RWPE1 (cell line): ENCODE results near the gene MEIS2.

Source experiments
- CTCF ChIA-PET: fragments of 350-600 bp; sonication (Branson Sonifier 250); formaldehyde crosslinking; extraction: SDS; loops from one replicate; lab custom pipeline; 2021; lab: Yijun Ruan, JAX
- POLR2A ChIA-PET: fragments of 400-600 bp; formaldehyde crosslinking; extraction: SDS; loops from one replicate; lab custom pipeline; 2020; ENCODE audit warnings: antibody characterized with exemption; ENCODE audit not compliant: low non-redundant PET; lab: Yijun Ruan, JAX
- DNase-seq: peaks from one replicate; pipeline ENCODE4 v3.0.0; 2012; ENCODE audit warnings: low spot score
- H3K27ac ChIP-seq: fragments of 450-650 bp; 2 replicates; pipeline ENCODE4 v1.5.1; 2017
- CTCF ChIP-seq: fragments of 450-650 bp; conservative IDR thresholded peaks from 2 replicates; pipeline ENCODE4 v1.5.1; 2017; ENCODE audit warnings: low read depth, mild to moderate bottlenecking

MEIS2 gene

GRCh38 chr15:37100109-37100965 is at the start of gene MEIS2:
MEIS2 (minus strand) TSS chr15:37100549; CDS start chr15:37099466, 1,083 bp downstream.
- ChIA-PET POLR2A (interaction anchor here (0.7 kb wide), 1 partner anchor 218 kb away, joined by 5 read pairs; no protein-coding TSS in a partner anchor), CTCF (interaction anchor here (0.7 to 0.9 kb wide), 3 partner anchors 174 to 1702 kb away, joined by 4 to 6 read pairs (median 4); no protein-coding TSS in a partner anchor)
- DNase-seq = peak; percentile 87
- H3K27ac ChIP-seq = no peak within 1 kb of the TSS
- no peak for TF ChIP-seq CTCF

GRCh38 chr15:37149146-37149545 is 48.8 kb upstream of the MEIS2 start:
- no peak for DNase-seq
- ChIA-PET CTCF (no interaction called here), POLR2A (no interaction called here)
- TF ChIP-seq CTCF = no peak
- no peak overlapping the region for H3K27ac ChIP-seq

- no peak for DNase-seq
- POLR2A ChIA-PET = no interaction called here
- TF ChIP-seq CTCF = no peak
- no peak overlapping the region for H3K27ac ChIP-seq
- CTCF ChIA-PET = no interaction called here
Observed at GRCh38 chr15:37148714-37149113, 48.4 kb upstream of the MEIS2 start.

- ChIA-PET CTCF (no interaction called here), POLR2A (no interaction called here)
- no peak for DNase-seq
- TF ChIP-seq CTCF = no peak
- no peak overlapping the region for H3K27ac ChIP-seq
Observed at GRCh38 chr15:37143351-37143750, 43.0 kb upstream of the MEIS2 start.

- CTCF ChIA-PET = no interaction called here
- no peak overlapping the region for H3K27ac ChIP-seq
- TF ChIP-seq CTCF = no peak
- peak; percentile 37 for DNase-seq
- POLR2A ChIA-PET = no interaction called here
Observed at GRCh38 chr15:37142371-37142770, 42.0 kb upstream of the MEIS2 start.

- ChIA-PET POLR2A (no interaction called here), CTCF (interaction anchor here (0.6 to 0.8 kb wide), 2 partner anchors 13 to 72 kb away, joined by 3 read pairs; no protein-coding TSS in a partner anchor)
- no peak overlapping the region for H3K27ac ChIP-seq
- no peak for DNase-seq
- no peak for TF ChIP-seq CTCF
Observed at GRCh38 chr15:37140531-37141058, 40.2 kb upstream of the MEIS2 start.
